Measurements from ENCODE around the gene DMBX1. TPM values are rescaled to one million over a fixed set of nuclear protein-coding genes. Genes with fewer than 3 reads are reported as not detected.

Gene DMBX1
- total and polyA plus RNA-seq, 2 of the 13 experiments (the other 11 are each of a cell fraction or from before 2014, with no cell fraction given) = not detected

DNA sequence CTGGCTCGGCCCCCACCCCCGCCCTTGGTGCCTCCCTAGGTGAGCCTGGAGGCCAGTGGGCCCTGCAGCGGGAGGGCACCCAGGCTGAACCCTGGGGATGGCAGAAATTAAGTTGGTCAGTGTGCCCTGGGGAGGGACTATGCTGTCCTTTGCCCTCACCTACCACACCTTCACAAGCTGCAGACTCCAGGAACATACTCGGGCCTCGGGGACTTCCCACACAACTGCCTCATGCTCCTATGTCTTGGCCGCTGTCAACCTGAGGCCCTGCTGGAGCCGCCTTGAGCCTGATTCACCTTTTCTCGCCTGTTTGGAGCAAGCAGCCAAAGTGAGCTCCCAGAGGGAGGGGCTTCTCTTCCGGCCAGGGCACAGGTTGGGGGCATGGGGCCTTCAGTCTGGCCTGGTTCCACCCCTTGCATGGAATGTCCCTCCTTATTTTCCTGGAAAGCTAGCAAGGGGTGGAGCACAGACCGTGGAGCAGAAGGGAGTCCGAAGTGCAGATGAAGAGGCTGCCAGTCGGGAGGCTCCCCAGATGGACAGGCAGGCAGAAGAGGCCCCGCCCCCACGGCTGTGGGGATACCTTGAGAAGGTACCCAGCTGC, 37.2 kb downstream of the DMBX1 start:
- Histone ChIP-seq H3K27me3 (ENCODE audit: control insufficient read depth in 1 of 2, insufficient read depth in 2 of 2, low read length in 2 of 2) (peaks cover 3 to 53% of the 10 kb centered on the region in 2 experiments; a peak in 3 of 5 replicates), H2AFZ (ENCODE audit: low read length) (no peak overlapping the region), H3K27ac (ENCODE audit: extremely low read length, insufficient read depth, low read length) (no peak overlapping the region), H3K9ac (ENCODE audit: insufficient read depth, low read depth, low read length) (no peak overlapping the region), H3K36me3 (replicated peaks in 1 of 2; ENCODE audit: control insufficient read depth in 1 of 2, insufficient read depth in 2 of 2, low read length in 2 of 2) (no peaks in the 10 kb centered on the region), H4K20me1 (ENCODE audit: insufficient read depth, low read length) (peaks cover 8% of the 10 kb centered on the region), H3K4me1 (ENCODE audit: insufficient read depth, low read length) (peaks cover 23% of the 10 kb centered on the region), H3K79me2 (ENCODE audit: insufficient read depth, low read length) (no peaks in the 10 kb centered on the region), H3K9me3 (ENCODE audit: low read length) (no peaks in the 10 kb centered on the region), H3K4me2 (ENCODE audit: low read depth, low read length) (peak overlapping the region; percentile 67), H3K4me3 (replicated peaks in 1 of 3; ENCODE audit: insufficient read depth in 1 of 3, low read depth in 2 of 3, low read length in 3 of 3) (peak overlapping the region in 1 of 3 experiments; percentile 38; a peak in 3 of 6 replicates)
- in situ Hi-C loops (cut with HindIII; ENCODE audit: extremely low pct_ligation_motif_present, low pct_unique_long_range_greater_than_20kb) (loop anchor here (5.0 kb wide), 2 partner anchors 49 to 79 kb away; no protein-coding TSS in a partner anchor), intact Hi-C loops (cut with micrococcal nuclease; ENCODE audit: unreplicated experiment) (no loop called here)
- POLR2A ChIA-PET = interaction anchor here (1.8 kb wide), 1 partner anchor 8 kb away, joined by 5 read pairs; a partner anchor contains a TSS
- 5% methylated on average over 13 of the region's 14 CpGs for WGBS (ENCODE audit: low lambda C conversion rate)
- peak; percentile 77 for DNase-seq (ENCODE audit: low spot score)
- CTCF ChIA-PET (ENCODE audit: low intra/inter-chr PET ratio, low total read pairs) = interaction anchor here (1.4 to 3.3 kb wide), 5 partner anchors 46 to 120 kb away, joined by 3 to 51 read pairs (median 10); no protein-coding TSS in a partner anchor
- FAIRE-seq = peak; percentile 64
- no TSS peak for BruUV-seq (replicated peaks)
- peak; percentile 63 for ATAC-seq
- TF ChIP-seq, protein P1, sequence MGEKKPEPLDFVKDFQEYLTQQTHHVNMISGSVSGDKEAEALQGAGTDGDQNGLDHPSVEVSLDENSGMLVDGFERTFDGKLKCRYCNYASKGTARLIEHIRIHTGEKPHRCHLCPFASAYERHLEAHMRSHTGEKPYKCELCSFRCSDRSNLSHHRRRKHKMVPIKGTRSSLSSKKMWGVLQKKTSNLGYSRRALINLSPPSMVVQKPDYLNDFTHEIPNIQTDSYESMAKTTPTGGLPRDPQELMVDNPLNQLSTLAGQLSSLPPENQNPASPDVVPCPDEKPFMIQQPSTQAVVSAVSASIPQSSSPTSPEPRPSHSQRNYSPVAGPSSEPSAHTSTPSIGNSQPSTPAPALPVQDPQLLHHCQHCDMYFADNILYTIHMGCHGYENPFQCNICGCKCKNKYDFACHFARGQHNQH (CRISPR knock-in tag; IDR thresholded peaks at IDR 0.05) = peak; percentile 23; the same call in 1 of the 2 replicates
- TF ChIP-seq PITX1 (CRISPR knock-in tag; IDR thresholded peaks at IDR 0.05) = no peak
- TF ChIP-seq SP4 (CRISPR knock-in tag; IDR thresholded peaks at IDR 0.05) = no peak
- no peak for TF ChIP-seq ZNF792 (CRISPR knock-in tag; IDR thresholded peaks at IDR 0.05)
- no peak for TF ChIP-seq ZNF746 (CRISPR knock-in tag; IDR thresholded peaks at IDR 0.05)
- peak; percentile 55; the same call in 1 of the 2 replicates for TF ChIP-seq ZNF263 (CRISPR knock-in tag; IDR thresholded peaks at IDR 0.05)
- TF ChIP-seq SSRP1 (CRISPR knock-in tag; IDR thresholded peaks at IDR 0.05) = no peak
- no peak for TF ChIP-seq ATRX (CRISPR knock-in tag; IDR thresholded peaks at IDR 0.05; ENCODE audit: borderline replicate concordance)
- no peak for TF ChIP-seq RELA (CRISPR knock-in tag; IDR thresholded peaks at IDR 0.05)
- TF ChIP-seq, protein P2, sequence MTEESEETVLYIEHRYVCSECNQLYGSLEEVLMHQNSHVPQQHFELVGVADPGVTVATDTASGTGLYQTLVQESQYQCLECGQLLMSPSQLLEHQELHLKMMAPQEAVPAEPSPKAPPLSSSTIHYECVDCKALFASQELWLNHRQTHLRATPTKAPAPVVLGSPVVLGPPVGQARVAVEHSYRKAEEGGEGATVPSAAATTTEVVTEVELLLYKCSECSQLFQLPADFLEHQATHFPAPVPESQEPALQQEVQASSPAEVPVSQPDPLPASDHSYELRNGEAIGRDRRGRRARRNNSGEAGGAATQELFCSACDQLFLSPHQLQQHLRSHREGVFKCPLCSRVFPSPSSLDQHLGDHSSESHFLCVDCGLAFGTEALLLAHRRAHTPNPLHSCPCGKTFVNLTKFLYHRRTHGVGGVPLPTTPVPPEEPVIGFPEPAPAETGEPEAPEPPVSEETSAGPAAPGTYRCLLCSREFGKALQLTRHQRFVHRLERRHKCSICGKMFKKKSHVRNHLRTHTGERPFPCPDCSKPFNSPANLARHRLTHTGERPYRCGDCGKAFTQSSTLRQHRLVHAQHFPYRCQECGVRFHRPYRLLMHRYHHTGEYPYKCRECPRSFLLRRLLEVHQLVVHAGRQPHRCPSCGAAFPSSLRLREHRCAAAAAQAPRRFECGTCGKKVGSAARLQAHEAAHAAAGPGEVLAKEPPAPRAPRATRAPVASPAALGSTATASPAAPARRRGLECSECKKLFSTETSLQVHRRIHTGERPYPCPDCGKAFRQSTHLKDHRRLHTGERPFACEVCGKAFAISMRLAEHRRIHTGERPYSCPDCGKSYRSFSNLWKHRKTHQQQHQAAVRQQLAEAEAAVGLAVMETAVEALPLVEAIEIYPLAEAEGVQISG (CRISPR knock-in tag; IDR thresholded peaks at IDR 0.05) = no peak
- TF ChIP-seq NR2F6 (IDR thresholded peaks at IDR 0.05) = no peak
- TF ChIP-seq NR2F6 (CRISPR knock-in tag; IDR thresholded peaks at IDR 0.05) = peak; percentile 50; the same call in 1 of the 2 replicates
- TF ChIP-seq, protein P3, sequence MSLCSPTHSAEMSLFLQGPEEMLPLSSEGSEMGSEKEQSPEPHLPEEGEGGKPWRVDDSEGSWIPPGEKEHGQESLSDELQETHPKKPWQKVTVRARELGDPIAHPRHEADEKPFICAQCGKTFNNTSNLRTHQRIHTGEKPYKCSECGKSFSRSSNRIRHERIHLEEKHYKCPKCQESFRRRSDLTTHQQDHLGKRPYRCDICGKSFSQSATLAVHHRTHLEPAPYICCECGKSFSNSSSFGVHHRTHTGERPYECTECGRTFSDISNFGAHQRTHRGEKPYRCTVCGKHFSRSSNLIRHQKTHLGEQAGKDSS (CRISPR knock-in tag; IDR thresholded peaks at IDR 0.05; ENCODE audit: borderline replicate concordance, low read depth) = 0 out of 2 replicates have a peak, but pooled peaks have one; percentile 39
- TF ChIP-seq, protein P4, sequence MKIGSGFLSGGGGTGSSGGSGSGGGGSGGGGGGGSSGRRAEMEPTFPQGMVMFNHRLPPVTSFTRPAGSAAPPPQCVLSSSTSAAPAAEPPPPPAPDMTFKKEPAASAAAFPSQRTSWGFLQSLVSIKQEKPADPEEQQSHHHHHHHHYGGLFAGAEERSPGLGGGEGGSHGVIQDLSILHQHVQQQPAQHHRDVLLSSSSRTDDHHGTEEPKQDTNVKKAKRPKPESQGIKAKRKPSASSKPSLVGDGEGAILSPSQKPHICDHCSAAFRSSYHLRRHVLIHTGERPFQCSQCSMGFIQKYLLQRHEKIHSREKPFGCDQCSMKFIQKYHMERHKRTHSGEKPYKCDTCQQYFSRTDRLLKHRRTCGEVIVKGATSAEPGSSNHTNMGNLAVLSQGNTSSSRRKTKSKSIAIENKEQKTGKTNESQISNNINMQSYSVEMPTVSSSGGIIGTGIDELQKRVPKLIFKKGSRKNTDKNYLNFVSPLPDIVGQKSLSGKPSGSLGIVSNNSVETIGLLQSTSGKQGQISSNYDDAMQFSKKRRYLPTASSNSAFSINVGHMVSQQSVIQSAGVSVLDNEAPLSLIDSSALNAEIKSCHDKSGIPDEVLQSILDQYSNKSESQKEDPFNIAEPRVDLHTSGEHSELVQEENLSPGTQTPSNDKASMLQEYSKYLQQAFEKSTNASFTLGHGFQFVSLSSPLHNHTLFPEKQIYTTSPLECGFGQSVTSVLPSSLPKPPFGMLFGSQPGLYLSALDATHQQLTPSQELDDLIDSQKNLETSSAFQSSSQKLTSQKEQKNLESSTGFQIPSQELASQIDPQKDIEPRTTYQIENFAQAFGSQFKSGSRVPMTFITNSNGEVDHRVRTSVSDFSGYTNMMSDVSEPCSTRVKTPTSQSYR (CRISPR knock-in tag; IDR thresholded peaks at IDR 0.05; ENCODE audit: borderline replicate concordance) = peak; percentile 19; the same call in 1 of the 2 replicates
- no peak for TF ChIP-seq ZNF557 (CRISPR knock-in tag; IDR thresholded peaks at IDR 0.05)
- TF ChIP-seq, protein P5, sequence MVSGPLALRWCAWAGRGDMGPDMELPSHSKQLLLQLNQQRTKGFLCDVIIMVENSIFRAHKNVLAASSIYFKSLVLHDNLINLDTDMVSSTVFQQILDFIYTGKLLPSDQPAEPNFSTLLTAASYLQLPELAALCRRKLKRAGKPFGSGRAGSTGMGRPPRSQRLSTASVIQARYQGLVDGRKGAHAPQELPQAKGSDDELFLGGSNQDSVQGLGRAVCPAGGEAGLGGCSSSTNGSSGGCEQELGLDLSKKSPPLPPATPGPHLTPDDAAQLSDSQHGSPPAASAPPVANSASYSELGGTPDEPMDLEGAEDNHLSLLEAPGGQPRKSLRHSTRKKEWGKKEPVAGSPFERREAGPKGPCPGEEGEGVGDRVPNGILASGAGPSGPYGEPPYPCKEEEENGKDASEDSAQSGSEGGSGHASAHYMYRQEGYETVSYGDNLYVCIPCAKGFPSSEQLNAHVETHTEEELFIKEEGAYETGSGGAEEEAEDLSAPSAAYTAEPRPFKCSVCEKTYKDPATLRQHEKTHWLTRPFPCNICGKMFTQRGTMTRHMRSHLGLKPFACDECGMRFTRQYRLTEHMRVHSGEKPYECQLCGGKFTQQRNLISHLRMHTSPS (CRISPR knock-in tag; IDR thresholded peaks at IDR 0.05; ENCODE audit: low read depth) = no peak
